WTC11 (cell line): Measurements from ENCODE around the gene PRKN. TPM values are rescaled to one million over a fixed set of nuclear protein-coding genes. Genes with fewer than 3 reads are reported as not detected.
A peak's percentile ranks its signal among the peaks of the same experiment; 100 is the strongest.

ENCODE experiments used
- ATAC-seq: fragments of 200-7000 bp; cut with Tn5 transposase; 2 replicates; pipeline ENCODE4 v1.10.0; 2021; ENCODE audit warnings: mild to moderate bottlenecking, moderate library complexity
- CTCF ChIA-PET: fragments of 300-600 bp; sonication (Branson Sonifier 250); formaldehyde crosslinking; loops from one replicate; lab custom pipeline; 2021; ENCODE audit warnings: antibody characterized with exemption; lab: Charles Lee
- POLR2A ChIA-PET: fragments of 350-600 bp; sonication (Branson Sonifier 250); formaldehyde crosslinking; loops from one replicate; lab custom pipeline; 2021; ENCODE audit warnings: antibody characterized with exemption; lab: Charles Lee
- DNase-seq: peaks from one replicate; pipeline ENCODE4 v3.0.0; 2021; ENCODE audit warnings: low spot score
- H3K27ac Mint-ChIP-seq: 2 replicates; pipeline ENCODE4 v1.8.0; 2021; ENCODE audit warnings: mixed read lengths
- H3K27me3 Mint-ChIP-seq: 2 replicates; pipeline ENCODE4 v1.8.0; 2021; ENCODE audit warnings: low read depth, mild to moderate bottlenecking, moderate library complexity, mixed read lengths
- H3K36me3 Mint-ChIP-seq: 2 replicates; pipeline ENCODE4 v1.8.0; 2021; ENCODE audit warnings: mixed read lengths
- H3K4me1 Mint-ChIP-seq: 2 replicates; pipeline ENCODE4 v1.8.0; 2022; ENCODE audit warnings: mixed read lengths
- H3K4me3 Mint-ChIP-seq: 2 replicates; pipeline ENCODE4 v1.8.0; 2021; ENCODE audit warnings: mild to moderate bottlenecking, moderate library complexity, mixed read lengths
- H3K9me3 Mint-ChIP-seq: 2 replicates; pipeline ENCODE4 v1.8.0; 2021; ENCODE audit warnings: mixed read lengths
- CBFB ChIP-seq: sonication (generic); formaldehyde crosslinking; IDR thresholded peaks from 2 replicates; pipeline ENCODE4 v1.8.1; 2022; ENCODE audit warnings: mild to moderate bottlenecking, low read depth, missing genetic modification reagents
- CREB1 ChIP-seq: sonication (generic); formaldehyde crosslinking; IDR thresholded peaks from 2 replicates; pipeline ENCODE4 v1.8.0; 2023; ENCODE audit warnings: mild to moderate bottlenecking, missing genetic modification reagents
- GRHL2 ChIP-seq: fragments of 250-450 bp; sonication (Bioruptor Pico); IDR thresholded peaks from 2 replicates; pipeline ENCODE4 v1.8.0; 2022; ENCODE audit warnings: mild to moderate bottlenecking, moderate library complexity; ENCODE audit not compliant: insufficient replicate concordance, severe bottlenecking
- HMGA2 ChIP-seq: fragments of 250-450 bp; sonication (Bioruptor Pico); IDR thresholded peaks from 2 replicates; pipeline ENCODE4 v1.4.0; 2021; ENCODE audit warnings: mild to moderate bottlenecking, moderate library complexity
- JAZF1 ChIP-seq: fragments of 250-450 bp; sonication (Bioruptor Pico); IDR thresholded peaks from 2 replicates; pipeline ENCODE4 v1.9.0; 2021; ENCODE audit warnings: moderate library complexity, mild to moderate bottlenecking, inconsistent platforms
- JUN ChIP-seq: sonication (generic); formaldehyde crosslinking; IDR thresholded peaks from 2 replicates; pipeline ENCODE4 v1.8.0; 2023; ENCODE audit warnings: mild to moderate bottlenecking, missing genetic modification reagents
- NR2C2 ChIP-seq: sonication (generic); formaldehyde crosslinking; IDR thresholded peaks from 2 replicates; pipeline ENCODE4 v1.8.0; 2022; ENCODE audit warnings: mild to moderate bottlenecking, missing genetic modification reagents
- NR3C1 ChIP-seq: sonication (generic); formaldehyde crosslinking; conservative IDR thresholded peaks from 2 replicates; pipeline ENCODE4 v1.8.1; 2023; ENCODE audit warnings: low read depth, mild to moderate bottlenecking, missing genetic modification reagents
- SMAD3 ChIP-seq: sonication (generic); formaldehyde crosslinking; IDR thresholded peaks from 2 replicates; pipeline ENCODE4 v1.8.0; 2022; ENCODE audit warnings: missing genetic modification reagents, mild to moderate bottlenecking, borderline replicate concordance
- TP53 ChIP-seq: sonication (generic); formaldehyde crosslinking; IDR thresholded peaks from 2 replicates; pipeline ENCODE4 v1.8.1; 2023; ENCODE audit warnings: mild to moderate bottlenecking, missing genetic modification reagents
- ZNF263 ChIP-seq: sonication (generic); formaldehyde crosslinking; IDR thresholded peaks from 2 replicates; pipeline ENCODE4 v1.8.1; 2022; ENCODE audit warnings: low read depth, mild to moderate bottlenecking, moderate library complexity, missing genetic modification reagents
- ZNF317 ChIP-seq: sonication (generic); formaldehyde crosslinking; IDR thresholded peaks from 2 replicates; pipeline ENCODE4 v1.8.1; 2023; ENCODE audit warnings: low read depth, mild to moderate bottlenecking, moderate library complexity, missing genetic modification reagents, borderline replicate concordance
- total RNA-seq: library from RNA; stranded (reverse); gene quantifications from 3 replicates; pipeline ENCODE4 v1.2.3, GENCODE V29; 2021
- TF ChIP-seq, protein P1 (sequence below): sonication (generic); formaldehyde crosslinking; IDR thresholded peaks from 2 replicates; pipeline ENCODE4 v1.8.0; 2022; ENCODE audit warnings: missing genetic modification reagents
- TF ChIP-seq, protein P2 (sequence below): fragments of 250-450 bp; sonication (Bioruptor Pico); IDR thresholded peaks from 2 replicates; pipeline ENCODE4 v1.9.0; 2021; ENCODE audit warnings: moderate library complexity, mild to moderate bottlenecking, inconsistent platforms, borderline replicate concordance
- TF ChIP-seq, protein P3 (sequence below): sonication (generic); formaldehyde crosslinking; conservative IDR thresholded peaks from 2 replicates; pipeline ENCODE4 v1.8.1; 2023; ENCODE audit warnings: mild to moderate bottlenecking, low read depth, missing genetic modification reagents, moderate library complexity
- TF ChIP-seq, protein P4 (sequence below): sonication (generic); formaldehyde crosslinking; IDR thresholded peaks from 2 replicates; pipeline ENCODE4 v1.8.0; 2022; ENCODE audit warnings: mild to moderate bottlenecking, missing genetic modification reagents
- TF ChIP-seq, protein P5 (sequence below): sonication (generic); formaldehyde crosslinking; IDR thresholded peaks from 2 replicates; pipeline ENCODE4 v1.8.1; 2023; ENCODE audit warnings: mild to moderate bottlenecking, missing genetic modification reagents, moderate library complexity
- TF ChIP-seq, protein P6 (sequence below): sonication (generic); formaldehyde crosslinking; IDR thresholded peaks from 2 replicates; pipeline ENCODE4 v1.8.0; 2023; ENCODE audit warnings: missing genetic modification reagents

Gene PRKN
- total RNA-seq, 1 experiment from 2014 or later: 0.59 TPM

DNA sequence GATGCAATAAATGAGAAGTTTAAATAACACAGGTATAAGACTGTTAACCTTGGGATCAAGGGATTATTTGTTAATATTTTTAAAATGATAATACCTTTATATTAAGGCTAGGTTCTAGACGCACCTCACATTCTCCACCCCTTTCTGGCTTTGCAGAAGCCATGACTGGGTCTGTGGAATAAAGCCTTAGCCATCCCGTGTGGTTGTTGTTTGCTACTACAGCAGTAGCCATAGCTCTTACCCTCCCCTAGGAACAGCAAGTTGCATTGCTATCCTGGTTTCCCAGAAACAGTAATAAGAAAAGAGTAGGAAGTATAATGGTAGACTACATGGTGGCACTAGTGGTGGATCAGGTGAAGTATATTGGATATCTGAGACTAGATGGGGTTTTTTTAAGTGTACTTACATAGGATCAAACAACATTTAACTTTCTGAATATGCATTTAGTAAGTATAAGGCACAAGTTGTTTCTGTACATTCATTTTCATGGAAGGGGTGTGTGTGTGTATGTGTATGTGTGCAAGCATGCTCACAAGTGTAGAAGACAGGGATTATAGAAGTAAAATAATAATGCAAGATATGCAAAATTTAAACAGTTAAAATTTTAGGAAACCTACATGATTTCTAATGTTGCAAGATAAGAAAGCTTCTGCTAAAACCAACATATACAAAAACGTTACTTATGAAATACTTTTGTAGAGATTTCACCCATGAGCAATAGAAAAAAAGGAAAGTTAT, 384.2 kb downstream of the PRKN start:
- Mint-ChIP-seq H3K27me3 (no peaks in the 10 kb centered on the region), H3K4me1 (peaks cover 8% of the 10 kb centered on the region), H3K27ac (no peak overlapping the region), H3K36me3 (0 out of 2 replicates have a peak, but pooled peaks cover 7% of the 10 kb centered on the region), H3K4me3 (no peak overlapping the region), H3K9me3 (peaks cover 20% of the 10 kb centered on the region)
- TF ChIP-seq JUN (CRISPR knock-in tag): no peak
- no peak for TF ChIP-seq TP53 (CRISPR knock-in tag)
- no peak for TF ChIP-seq CREB1 (CRISPR knock-in tag)
- TF ChIP-seq, protein P1, sequence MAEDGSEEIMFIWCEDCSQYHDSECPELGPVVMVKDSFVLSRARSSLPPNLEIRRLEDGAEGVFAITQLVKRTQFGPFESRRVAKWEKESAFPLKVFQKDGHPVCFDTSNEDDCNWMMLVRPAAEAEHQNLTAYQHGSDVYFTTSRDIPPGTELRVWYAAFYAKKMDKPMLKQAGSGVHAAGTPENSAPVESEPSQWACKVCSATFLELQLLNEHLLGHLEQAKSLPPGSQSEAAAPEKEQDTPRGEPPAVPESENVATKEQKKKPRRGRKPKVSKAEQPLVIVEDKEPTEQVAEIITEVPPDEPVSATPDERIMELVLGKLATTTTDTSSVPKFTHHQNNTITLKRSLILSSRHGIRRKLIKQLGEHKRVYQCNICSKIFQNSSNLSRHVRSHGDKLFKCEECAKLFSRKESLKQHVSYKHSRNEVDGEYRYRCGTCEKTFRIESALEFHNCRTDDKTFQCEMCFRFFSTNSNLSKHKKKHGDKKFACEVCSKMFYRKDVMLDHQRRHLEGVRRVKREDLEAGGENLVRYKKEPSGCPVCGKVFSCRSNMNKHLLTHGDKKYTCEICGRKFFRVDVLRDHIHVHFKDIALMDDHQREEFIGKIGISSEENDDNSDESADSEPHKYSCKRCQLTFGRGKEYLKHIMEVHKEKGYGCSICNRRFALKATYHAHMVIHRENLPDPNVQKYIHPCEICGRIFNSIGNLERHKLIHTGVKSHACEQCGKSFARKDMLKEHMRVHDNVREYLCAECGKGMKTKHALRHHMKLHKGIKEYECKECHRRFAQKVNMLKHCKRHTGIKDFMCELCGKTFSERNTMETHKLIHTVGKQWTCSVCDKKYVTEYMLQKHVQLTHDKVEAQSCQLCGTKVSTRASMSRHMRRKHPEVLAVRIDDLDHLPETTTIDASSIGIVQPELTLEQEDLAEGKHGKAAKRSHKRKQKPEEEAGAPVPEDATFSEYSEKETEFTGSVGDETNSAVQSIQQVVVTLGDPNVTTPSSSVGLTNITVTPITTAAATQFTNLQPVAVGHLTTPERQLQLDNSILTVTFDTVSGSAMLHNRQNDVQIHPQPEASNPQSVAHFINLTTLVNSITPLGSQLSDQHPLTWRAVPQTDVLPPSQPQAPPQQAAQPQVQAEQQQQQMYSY: no peak
- TF ChIP-seq, protein P2, sequence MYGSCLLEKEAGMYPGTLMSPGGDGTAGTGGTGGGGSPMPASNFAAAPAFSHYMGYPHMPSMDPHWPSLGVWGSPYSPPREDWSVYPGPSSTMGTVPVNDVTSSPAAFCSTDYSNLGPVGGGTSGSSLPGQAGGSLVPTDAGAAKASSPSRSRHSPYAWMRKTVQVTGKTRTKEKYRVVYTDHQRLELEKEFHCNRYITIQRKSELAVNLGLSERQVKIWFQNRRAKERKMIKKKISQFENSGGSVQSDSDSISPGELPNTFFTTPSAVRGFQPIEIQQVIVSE (CRISPR knock-in tag): no peak
- no peak for TF ChIP-seq ZNF263 (CRISPR knock-in tag)
- TF ChIP-seq NR3C1 (CRISPR knock-in tag): no peak
- TF ChIP-seq, protein P3, sequence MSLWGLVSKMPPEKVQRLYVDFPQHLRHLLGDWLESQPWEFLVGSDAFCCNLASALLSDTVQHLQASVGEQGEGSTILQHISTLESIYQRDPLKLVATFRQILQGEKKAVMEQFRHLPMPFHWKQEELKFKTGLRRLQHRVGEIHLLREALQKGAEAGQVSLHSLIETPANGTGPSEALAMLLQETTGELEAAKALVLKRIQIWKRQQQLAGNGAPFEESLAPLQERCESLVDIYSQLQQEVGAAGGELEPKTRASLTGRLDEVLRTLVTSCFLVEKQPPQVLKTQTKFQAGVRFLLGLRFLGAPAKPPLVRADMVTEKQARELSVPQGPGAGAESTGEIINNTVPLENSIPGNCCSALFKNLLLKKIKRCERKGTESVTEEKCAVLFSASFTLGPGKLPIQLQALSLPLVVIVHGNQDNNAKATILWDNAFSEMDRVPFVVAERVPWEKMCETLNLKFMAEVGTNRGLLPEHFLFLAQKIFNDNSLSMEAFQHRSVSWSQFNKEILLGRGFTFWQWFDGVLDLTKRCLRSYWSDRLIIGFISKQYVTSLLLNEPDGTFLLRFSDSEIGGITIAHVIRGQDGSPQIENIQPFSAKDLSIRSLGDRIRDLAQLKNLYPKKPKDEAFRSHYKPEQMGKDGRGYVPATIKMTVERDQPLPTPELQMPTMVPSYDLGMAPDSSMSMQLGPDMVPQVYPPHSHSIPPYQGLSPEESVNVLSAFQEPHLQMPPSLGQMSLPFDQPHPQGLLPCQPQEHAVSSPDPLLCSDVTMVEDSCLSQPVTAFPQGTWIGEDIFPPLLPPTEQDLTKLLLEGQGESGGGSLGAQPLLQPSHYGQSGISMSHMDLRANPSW (CRISPR knock-in tag): no peak
- TF ChIP-seq GRHL2 (CRISPR knock-in tag): no peak
- TF ChIP-seq, protein P4, sequence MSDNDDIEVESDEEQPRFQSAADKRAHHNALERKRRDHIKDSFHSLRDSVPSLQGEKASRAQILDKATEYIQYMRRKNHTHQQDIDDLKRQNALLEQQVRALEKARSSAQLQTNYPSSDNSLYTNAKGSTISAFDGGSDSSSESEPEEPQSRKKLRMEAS (CRISPR knock-in tag): no peak
- TF ChIP-seq CBFB (CRISPR knock-in tag): no peak
- TF ChIP-seq NR2C2 (CRISPR knock-in tag): no peak
- no peak for TF ChIP-seq HMGA2 (CRISPR knock-in tag)
- TF ChIP-seq, protein P5, sequence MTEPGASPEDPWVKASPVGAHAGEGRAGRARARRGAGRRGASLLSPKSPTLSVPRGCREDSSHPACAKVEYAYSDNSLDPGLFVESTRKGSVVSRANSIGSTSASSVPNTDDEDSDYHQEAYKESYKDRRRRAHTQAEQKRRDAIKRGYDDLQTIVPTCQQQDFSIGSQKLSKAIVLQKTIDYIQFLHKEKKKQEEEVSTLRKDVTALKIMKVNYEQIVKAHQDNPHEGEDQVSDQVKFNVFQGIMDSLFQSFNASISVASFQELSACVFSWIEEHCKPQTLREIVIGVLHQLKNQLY (CRISPR knock-in tag): no peak
- TF ChIP-seq JAZF1 (CRISPR knock-in tag): no peak
- ATAC-seq (peak; percentile 97), DNase-seq (no peak)
- POLR2A ChIA-PET: no interaction called here
- CTCF ChIA-PET: interaction anchor here (0.6 kb wide), 1 partner anchor 57 kb away, joined by 3 read pairs; no protein-coding TSS in a partner anchor

DNA sequence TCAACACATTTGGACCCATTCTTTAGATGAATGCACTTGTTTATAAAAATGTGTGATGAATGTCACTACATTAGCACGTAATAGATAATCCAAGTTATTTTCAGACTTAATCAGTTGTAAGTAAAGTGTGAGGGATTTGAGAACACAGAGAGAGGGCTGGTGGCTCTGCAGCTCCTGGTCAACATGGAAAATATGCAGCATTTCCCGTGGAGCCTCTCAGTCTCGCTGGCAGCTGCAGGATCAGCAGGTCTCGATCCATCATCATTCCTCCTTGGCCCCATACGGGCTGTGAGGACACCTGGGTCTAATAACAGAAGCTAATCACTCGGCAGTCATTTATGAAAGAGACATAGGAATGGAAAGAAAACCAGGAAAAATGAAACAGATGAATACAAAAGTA, 390.2 kb downstream of the PRKN start:
- Mint-ChIP-seq H3K36me3 (peaks cover 10% of the 10 kb centered on the region; the same call in 1 of the 2 replicates), H3K27me3 (no peaks in the 10 kb centered on the region; the same call in 1 of the 2 replicates), H3K4me1 (no peaks in the 10 kb centered on the region), H3K9me3 (peaks cover 35% of the 10 kb centered on the region), H3K4me3 (no peak overlapping the region), H3K27ac (no peak overlapping the region)
- ATAC-seq (no peak), DNase-seq (no peak)
- TF ChIP-seq SMAD3 (CRISPR knock-in tag) (no peak), ZNF317 (no peak)
- TF ChIP-seq, protein P5 (CRISPR knock-in tag): no peak
- TF ChIP-seq, protein P2 (CRISPR knock-in tag): no peak
- TF ChIP-seq, protein P6, sequence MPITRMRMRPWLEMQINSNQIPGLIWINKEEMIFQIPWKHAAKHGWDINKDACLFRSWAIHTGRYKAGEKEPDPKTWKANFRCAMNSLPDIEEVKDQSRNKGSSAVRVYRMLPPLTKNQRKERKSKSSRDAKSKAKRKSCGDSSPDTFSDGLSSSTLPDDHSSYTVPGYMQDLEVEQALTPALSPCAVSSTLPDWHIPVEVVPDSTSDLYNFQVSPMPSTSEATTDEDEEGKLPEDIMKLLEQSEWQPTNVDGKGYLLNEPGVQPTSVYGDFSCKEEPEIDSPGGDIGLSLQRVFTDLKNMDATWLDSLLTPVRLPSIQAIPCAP (CRISPR knock-in tag): no peak
- CTCF ChIA-PET: no interaction called here
- POLR2A ChIA-PET: no interaction called here
